GM12874 (cell line): ENCODE results near the gene NR3C1.

ENCODE experiments used
- CTCF ChIP-seq: IDR thresholded peaks from 2 replicates; pipeline ENCODE4 v1.5.1; 2011; ENCODE audit warnings: low read depth, mild to moderate bottlenecking, control low read depth, low read length, moderate library complexity; ENCODE audit not compliant: insufficient read depth

The NR3C1 gene

DNA sequence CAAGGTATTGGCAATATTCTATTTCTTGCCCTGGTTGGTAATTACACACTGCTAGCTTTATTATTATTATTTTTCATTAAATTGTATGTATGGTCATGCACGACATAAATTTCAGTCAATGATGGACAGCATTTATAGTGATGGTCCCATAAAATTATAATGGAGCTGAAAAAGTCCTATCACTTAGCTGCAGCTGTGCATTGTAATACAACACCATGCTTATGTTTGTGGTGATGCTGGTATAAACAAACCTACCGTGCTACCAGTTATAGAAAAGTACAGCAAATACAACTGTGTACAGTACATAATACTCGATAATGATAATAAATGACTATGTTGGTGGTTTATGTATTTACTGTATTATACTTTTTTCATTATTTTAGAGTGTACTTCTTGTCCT, 65.5 kb downstream of the NR3C1 start:
- TF ChIP-seq CTCF, result no peak

DNA sequence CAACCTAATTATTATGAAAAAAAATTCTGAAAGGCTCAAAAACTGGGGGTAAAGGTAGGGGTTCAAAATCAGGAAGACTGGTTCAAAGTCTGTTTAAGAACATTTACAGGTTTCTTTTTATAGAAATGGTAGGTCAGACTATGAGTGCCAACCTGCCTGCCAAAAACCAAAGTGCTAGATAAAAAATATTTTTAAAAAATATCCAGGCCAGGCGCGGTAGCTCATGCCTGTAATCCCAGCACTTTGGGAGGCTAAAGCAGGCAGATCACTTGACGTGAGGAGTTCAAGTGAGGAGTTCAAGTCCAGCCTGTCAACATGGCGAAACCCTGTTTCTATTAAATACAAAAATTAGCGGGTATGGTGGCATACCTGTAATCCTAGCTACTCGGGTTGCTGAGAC, 67.0 kb downstream of the NR3C1 start:
- no peak for TF ChIP-seq CTCF

GRCh38 chr5:143334903-143335302, 68.6 kb downstream of the NR3C1 start:
- no peak for TF ChIP-seq CTCF

DNA sequence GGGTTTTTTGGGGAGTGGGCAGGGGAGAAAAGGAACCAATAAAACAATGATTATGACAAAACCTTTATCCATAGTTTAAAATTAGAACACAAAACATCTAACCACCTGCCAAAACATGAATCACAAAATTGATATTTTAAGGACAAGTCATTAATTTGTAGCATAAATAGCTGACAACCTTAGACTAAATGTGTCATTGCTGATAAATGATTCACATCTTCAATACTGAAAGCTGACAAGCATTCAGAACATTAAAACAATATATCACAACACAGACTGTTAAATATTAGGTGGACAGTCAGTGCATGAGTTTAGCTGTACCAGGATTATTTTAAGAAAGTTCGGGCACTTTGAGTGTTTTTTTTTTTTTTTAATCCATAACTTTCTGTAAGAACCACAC, 71.5 kb downstream of the NR3C1 start:
- TF ChIP-seq CTCF, result no peak

DNA sequence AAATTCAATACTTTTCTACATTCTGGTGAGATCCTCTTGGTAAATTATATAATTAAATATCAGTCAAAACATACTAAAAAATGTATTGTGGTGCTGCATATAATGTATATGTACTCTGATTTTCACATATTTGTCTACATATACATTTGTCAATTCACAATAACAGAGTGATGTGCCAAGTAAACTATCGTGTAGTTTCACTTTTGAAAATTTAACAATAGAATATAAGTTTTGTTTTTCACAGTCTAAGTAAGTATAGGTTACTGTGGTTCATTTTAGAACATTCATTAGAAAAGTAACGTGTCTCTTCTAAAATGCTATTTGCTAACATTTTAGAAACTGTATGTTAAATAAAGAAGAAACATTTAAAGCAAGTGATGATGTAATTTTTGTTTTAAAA, 73.6 kb downstream of the NR3C1 start:
- no peak for TF ChIP-seq CTCF

GRCh38 chr5:143328589-143329220, 74.8 kb downstream of the NR3C1 start:
- no peak for TF ChIP-seq CTCF

DNA sequence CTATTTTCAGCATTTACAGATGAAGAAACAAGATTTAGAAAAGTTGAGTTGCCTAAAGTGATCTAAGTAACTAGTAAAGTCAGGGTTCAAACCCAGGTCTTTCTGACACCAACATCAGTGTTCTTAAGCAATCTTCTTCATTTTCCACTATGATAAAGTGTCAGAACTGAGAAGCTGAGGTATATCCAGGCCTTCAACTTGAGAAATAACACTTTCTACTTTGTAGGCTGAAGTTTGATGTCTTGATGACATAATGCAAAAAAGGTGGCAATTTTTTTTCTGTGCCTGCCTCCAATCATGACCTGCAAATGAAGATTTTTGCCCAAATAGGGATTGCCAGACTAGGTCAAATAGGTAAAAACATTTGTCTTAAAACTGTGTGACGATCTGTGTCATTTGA, 81.3 kb downstream of the NR3C1 start:
- TF ChIP-seq CTCF, result no peak
